Activated CD8-positive, alpha-beta T cell treated with anti-CD3 and anti-CD28 coated beads, Interleukin-2, amount 10 ng/mL, durations not matched to agents 7 days and 5 days (primary cell): ENCODE measurements around the gene NNAT. TPM values are rescaled to one million over a fixed set of nuclear protein-coding genes. Genes with fewer than 3 reads are reported as not detected.
"Not testable (repeated sequence)": the region's sequence is repeated elsewhere in the genome, so short reads cannot be mapped to it uniquely, and the experiment has no call there.

Experiments used
- ATAC-seq: fragments of 150-1000 bp; cut with Tn5 transposase; one replicate; pipeline ENCODE4 v1.10.0; 2021; ENCODE audit warnings: moderate library complexity
- CTCF ChIA-PET: fragments of 350-600 bp; sonication (Branson Sonifier 250); formaldehyde crosslinking; loops from one replicate; lab custom pipeline; 2021; ENCODE audit warnings: antibody characterized with exemption; lab: Charles Lee
- POLR2A ChIA-PET: fragments of 350-600 bp; sonication (Branson Sonifier 250); formaldehyde crosslinking; loops from one replicate; lab custom pipeline; 2021; ENCODE audit warnings: antibody characterized with exemption; lab: Charles Lee
- DNase-seq: peaks from one replicate; pipeline ENCODE4 v3.0.0-alpha.2; 2020
- H3K27ac Mint-ChIP-seq: one replicate; pipeline ENCODE4 v1.8.0; 2021; ENCODE audit warnings: mild to moderate bottlenecking, mixed read lengths
- H3K27me3 Mint-ChIP-seq: one replicate; pipeline ENCODE4 v1.8.0; 2021; ENCODE audit warnings: low read depth, mixed read lengths
- H3K36me3 Mint-ChIP-seq: one replicate; pipeline ENCODE4 v1.8.0; 2021; ENCODE audit warnings: low read depth, mixed read lengths
- H3K4me1 Mint-ChIP-seq: one replicate; pipeline ENCODE4 v1.8.0; 2021; ENCODE audit warnings: low read depth, mixed read lengths
- H3K4me3 Mint-ChIP-seq: one replicate; pipeline ENCODE4 v1.8.0; 2021; ENCODE audit warnings: mild to moderate bottlenecking, mixed read lengths
- H3K9me3 Mint-ChIP-seq: one replicate; pipeline ENCODE4 v1.8.0; 2022; ENCODE audit warnings: mixed read lengths; ENCODE audit not compliant: insufficient read depth
- total RNA-seq, 2 experiments: library from RNA; stranded (reverse); gene quantifications; one replicate each; pipeline ENCODE4 v1.2.3, GENCODE V29; 2021

The NNAT gene
- total RNA-seq, 2 experiments from 2014 or later: 0.32 TPM; not detected in 1

DNA sequence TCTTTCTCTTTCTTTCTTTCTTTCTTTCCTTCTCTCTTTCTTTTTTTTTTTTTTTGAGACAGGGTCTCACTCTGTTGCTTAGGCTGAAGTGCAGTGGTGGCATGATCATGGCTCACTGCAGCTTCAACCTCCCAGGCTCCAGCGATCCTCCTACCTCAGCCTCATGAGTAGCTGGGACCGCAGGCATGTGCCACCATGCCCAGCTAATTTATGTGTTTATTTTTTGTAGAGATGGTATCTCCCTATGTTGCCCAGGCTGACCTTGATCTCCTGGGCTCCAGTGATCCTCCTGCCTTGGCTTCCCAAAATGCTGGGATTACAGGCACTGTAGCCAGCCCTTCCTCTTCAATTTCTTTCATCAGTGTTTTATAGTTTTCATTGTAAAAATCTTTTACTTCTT, 30.6 kb downstream of the NNAT start:
- H3K27ac Mint-ChIP-seq, H3K9me3 Mint-ChIP-seq, POLR2A ChIA-PET, CTCF ChIA-PET, DNase-seq, ATAC-seq, H3K36me3 Mint-ChIP-seq, H3K4me3 Mint-ChIP-seq, H3K4me1 Mint-ChIP-seq: not testable (repeated sequence)
- H3K27me3 Mint-ChIP-seq: peaks cover 13% of the 10 kb centered on the region

DNA sequence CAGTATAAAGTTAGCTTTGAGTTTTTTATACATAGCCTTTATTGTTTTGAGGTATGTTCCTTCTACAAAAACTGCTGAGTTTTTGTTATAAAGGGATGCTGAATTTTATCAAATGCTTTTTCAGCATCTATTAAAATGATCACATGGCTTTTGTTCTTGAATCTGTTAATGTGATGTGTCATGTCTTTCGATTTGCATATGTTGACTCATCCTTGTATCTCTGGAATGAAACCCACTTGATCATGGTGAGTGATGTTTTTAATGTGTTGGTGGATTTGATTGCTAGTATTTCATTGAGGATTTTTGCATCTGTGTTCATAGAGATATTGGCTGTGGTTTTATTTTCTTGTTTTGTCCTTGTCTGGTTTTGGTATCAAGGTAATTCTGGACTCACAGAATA, 31.4 kb downstream of the NNAT start:
- Mint-ChIP-seq H3K9me3 (no peaks in the 10 kb centered on the region), H3K4me1 (no peaks in the 10 kb centered on the region), H3K4me3 (no peak overlapping the region), H3K27me3 (peaks cover 17% of the 10 kb centered on the region), H3K36me3 (no peaks in the 10 kb centered on the region), H3K27ac (no peak overlapping the region)
- CTCF ChIA-PET: no interaction called here
- POLR2A ChIA-PET: no interaction called here
- DNase-seq (no peak), ATAC-seq (no peak)

DNA sequence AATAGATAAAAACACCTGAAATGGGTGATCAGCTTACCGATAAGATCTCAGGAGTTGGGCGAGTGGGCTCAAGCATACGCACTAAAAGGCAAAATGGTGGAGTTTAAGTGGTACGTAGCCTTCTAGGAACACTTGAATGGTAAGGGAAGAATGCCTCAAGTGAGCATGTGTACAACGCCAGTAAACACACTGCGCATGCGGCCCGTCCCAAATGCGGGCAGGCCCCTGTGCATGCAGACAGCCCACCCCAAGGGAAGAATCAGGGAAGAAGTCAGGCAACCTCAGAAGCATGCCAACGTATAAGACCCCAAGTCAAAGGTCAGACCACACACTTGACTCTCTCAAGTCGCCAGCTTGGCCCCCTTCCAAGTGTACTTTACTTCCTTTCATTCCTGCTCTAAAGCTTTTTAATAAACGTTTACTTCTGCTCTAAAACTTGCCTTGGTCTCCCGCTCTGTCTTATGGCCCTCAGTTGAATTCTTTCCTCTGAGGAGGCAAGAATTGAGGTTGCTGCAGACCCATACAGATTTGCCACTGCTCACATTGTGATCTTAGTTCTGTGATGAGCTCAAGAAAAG, 33.8 kb downstream of the NNAT start:
- H3K27me3 Mint-ChIP-seq: peaks cover 18% of the 10 kb centered on the region
- H3K9me3 Mint-ChIP-seq, H3K27ac Mint-ChIP-seq, H3K4me3 Mint-ChIP-seq, ATAC-seq, POLR2A ChIA-PET, H3K4me1 Mint-ChIP-seq, DNase-seq, H3K36me3 Mint-ChIP-seq: not testable (repeated sequence)
- CTCF ChIA-PET: interaction anchor here (1.3 kb wide), 1 partner anchor 11 kb away, joined by 6 read pairs; no protein-coding TSS in a partner anchor

DNA sequence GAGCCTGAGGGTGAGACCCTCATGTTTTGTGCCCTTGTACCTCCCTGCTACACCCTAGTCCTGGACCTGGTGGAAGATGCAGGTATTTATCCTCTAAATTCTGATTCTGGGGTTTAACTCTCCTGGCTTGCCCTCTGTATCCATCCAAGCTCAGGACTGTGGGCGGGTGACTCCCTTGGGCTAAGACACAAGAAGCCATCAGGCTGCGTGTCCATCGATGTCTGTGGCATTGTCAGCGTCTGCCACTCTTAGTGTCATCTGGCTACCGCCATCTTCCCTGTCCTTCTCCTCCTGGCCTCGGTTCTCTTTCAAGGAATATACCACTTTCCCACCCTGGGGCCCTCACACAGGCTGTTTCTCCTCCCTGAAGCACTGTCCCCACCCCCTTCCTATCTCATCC, 35.5 kb downstream of the NNAT start:
- ATAC-seq (no peak), DNase-seq (no peak)
- peaks cover 18% of the 10 kb centered on the region for H3K27me3 Mint-ChIP-seq
- H3K36me3 Mint-ChIP-seq: no peaks in the 10 kb centered on the region
- CTCF ChIA-PET: no interaction called here
- H3K4me1 Mint-ChIP-seq: no peaks in the 10 kb centered on the region
- no peaks in the 10 kb centered on the region for H3K9me3 Mint-ChIP-seq
- POLR2A ChIA-PET: no interaction called here
- H3K4me3 Mint-ChIP-seq: no peak overlapping the region
- no peak overlapping the region for H3K27ac Mint-ChIP-seq

DNA sequence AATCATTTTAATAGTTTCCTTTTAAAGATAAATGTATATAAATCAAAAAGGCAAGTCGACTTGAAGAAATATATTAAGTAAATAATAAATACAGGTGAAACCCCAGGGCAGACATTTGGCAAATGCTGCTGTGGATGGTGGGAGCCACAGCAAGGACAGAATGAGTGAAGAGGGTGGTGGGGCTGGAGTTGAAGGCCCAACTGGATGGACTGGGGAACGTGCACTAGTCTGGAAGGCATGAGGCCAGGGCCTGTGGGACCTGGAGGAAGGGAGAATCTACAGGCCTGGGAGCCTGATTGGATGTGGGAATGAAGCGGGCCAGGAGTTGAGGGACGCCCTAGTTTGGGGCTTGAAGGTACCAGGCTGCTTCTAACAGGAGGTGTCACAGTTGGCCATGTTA, 37.3 kb downstream of the NNAT start:
- DNase-seq (no peak), ATAC-seq (no peak)
- no peak overlapping the region for H3K4me3 Mint-ChIP-seq
- ChIA-PET POLR2A (no interaction called here), CTCF (no interaction called here)
- H3K4me1 Mint-ChIP-seq: no peaks in the 10 kb centered on the region
- no peaks in the 10 kb centered on the region for H3K36me3 Mint-ChIP-seq
- H3K27ac Mint-ChIP-seq: no peak overlapping the region
- H3K27me3 Mint-ChIP-seq: peaks cover 14% of the 10 kb centered on the region
- H3K9me3 Mint-ChIP-seq: no peaks in the 10 kb centered on the region

DNA sequence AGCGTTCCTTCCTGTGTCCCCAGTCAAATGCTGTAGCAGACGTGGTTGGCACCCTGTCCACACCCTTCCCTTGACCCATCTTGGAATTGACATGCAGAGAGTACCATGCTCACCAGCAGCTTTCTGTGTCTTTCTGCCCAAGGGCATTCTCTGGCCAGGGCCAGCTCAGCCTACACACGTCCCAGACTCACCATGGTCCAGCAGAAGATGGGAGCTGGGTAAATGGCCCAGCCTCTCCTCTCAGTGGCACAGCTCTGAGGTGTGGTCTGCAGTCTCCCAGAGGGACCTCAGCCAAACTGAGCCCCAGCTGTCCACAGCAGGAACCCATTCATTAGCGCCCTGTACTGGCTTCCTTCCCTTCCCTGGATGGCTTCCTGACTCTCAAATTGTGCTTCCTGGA, 37.7 kb downstream of the NNAT start:
- Mint-ChIP-seq H3K27ac (no peak overlapping the region), H3K4me3 (no peak overlapping the region), H3K36me3 (no peaks in the 10 kb centered on the region), H3K4me1 (no peaks in the 10 kb centered on the region), H3K9me3 (no peaks in the 10 kb centered on the region), H3K27me3 (peaks cover 14% of the 10 kb centered on the region)
- ATAC-seq: no peak
- DNase-seq: no peak
- POLR2A ChIA-PET: no interaction called here
- CTCF ChIA-PET: no interaction called here

DNA sequence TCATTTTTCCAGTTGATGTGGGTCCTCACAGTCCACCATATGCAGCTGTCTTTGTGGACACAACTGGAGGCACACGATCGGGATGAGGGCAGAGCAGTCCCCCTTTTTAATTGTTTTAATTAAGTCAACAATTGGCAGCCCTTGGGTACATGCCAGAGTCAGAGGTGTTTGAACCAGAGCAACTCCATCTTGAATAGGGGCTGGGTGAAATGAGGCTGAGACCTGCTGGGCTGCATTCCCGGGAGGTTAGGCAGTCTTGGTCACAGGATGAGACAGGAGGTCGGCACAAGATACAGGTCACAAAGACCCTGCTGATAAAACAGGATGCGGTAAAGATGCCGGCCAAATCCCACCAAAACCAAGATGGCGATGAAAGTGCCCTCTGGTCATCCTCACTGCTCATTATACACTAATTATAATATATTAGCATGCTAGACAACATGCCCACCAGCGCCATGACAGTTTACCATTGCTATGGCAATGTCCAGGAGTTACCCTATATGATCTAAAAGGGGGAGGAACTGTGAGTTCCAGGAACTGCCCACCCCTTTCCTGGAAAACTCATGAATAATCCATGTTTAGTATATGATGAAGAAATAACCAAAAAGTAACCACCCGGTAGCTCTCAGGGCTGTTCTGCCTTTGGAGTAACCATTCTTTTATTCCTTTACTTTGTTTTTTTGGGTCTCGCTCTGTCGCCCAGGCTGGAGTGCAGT, 38.4 kb downstream of the NNAT start:
- CTCF ChIA-PET: no interaction called here
- Mint-ChIP-seq H3K4me3 (no peak overlapping the region), H3K9me3 (no peaks in the 10 kb centered on the region), H3K27me3 (peaks cover 11% of the 10 kb centered on the region), H3K36me3 (no peaks in the 10 kb centered on the region), H3K4me1 (no peaks in the 10 kb centered on the region), H3K27ac (no peak overlapping the region)
- DNase-seq (no peak), ATAC-seq (no peak)
- POLR2A ChIA-PET: no interaction called here

DNA sequence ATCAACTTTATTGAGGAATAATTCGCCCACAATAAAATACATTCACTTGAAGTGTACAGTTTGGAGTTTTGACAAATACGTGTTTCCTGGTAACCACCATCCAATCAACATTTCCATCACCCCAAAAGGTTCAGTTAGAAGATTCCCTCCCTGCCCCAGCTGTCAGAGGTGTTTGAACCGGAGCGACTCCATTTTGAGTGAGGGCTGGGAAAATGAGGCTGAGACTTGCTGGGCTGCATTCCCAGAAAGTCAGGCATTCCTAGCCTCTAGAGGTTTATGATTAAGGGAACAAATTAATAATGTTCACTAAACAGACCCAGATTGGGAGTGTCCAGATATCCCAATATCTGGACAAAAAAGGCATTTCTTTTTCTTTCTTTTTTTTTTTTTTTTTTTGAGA, 39.6 kb downstream of the NNAT start:
- Mint-ChIP-seq H3K9me3 (no peaks in the 10 kb centered on the region), H3K4me3 (no peak overlapping the region), H3K4me1 (no peaks in the 10 kb centered on the region), H3K27ac (no peak overlapping the region), H3K36me3 (no peaks in the 10 kb centered on the region), H3K27me3 (peaks cover 13% of the 10 kb centered on the region)
- CTCF ChIA-PET: no interaction called here
- POLR2A ChIA-PET: no interaction called here
- ATAC-seq (no peak), DNase-seq (no peak)

DNA sequence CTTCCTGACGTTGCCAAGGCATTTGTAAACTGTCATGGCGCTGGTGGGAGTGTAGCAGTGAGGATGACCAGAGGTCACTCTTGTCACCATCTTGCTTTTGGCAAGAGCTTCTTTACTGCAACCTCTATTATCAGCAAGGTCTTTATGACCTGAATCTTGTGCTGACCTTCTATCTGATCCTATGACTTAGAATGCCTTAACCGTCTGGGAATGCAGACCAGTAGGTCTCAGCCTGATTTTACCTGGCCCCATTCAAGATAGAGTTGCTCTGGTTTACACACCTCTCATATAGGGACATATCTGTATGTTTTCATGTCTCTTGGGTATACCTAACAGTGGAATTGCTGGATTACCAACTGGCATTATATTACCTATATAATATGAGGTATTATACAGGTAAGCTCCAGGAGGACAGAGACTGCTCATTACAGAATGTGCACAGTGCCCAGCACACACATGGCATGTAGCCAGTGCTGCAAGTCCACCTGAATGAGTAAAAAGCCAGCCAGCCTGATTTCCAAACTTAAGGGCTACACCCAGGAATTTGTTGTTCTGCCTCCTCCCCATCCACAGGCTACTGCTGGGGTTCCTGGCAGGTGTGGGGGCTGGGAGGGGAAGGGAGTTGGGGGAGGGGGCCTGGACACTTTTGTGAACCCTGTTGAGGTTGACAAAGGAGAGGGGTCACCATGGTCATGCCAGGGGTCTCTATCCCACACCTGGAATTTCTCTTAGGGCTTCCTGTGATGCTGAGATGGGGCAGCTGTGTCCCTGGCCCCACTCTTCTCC, 41.8 kb downstream of the NNAT start:
- DNase-seq: no peak
- no peak overlapping the region for H3K4me3 Mint-ChIP-seq
- no peak for ATAC-seq
- no peaks in the 10 kb centered on the region for H3K36me3 Mint-ChIP-seq
- H3K4me1 Mint-ChIP-seq: no peaks in the 10 kb centered on the region
- H3K27ac Mint-ChIP-seq: no peak overlapping the region
- POLR2A ChIA-PET: no interaction called here
- H3K9me3 Mint-ChIP-seq: no peaks in the 10 kb centered on the region
- peaks cover 20% of the 10 kb centered on the region for H3K27me3 Mint-ChIP-seq
- CTCF ChIA-PET: no interaction called here

DNA sequence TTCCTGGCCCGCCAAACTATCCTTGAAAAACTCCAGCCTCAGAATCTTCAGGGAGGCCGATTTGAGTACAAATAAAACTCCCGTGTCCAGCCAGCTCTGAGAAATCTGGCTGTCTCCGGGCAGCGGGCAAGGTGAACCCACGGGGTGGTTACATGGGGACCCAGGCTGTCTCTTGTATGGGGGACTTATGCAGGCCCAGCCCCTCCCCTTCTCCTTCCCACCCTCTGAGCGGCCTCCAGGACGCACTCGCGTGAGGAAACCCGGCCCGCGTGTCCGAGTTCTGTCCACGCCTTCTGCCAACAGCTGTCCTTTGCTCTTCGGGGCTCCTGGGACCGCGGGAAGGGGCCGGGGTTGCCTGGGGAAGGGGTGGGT, 43.0 kb downstream of the NNAT start:
- Mint-ChIP-seq H3K4me1 (no peaks in the 10 kb centered on the region), H3K27me3 (peaks cover 29% of the 10 kb centered on the region), H3K36me3 (no peaks in the 10 kb centered on the region), H3K9me3 (no peaks in the 10 kb centered on the region), H3K4me3 (no peak overlapping the region), H3K27ac (no peak overlapping the region)
- DNase-seq (no peak), ATAC-seq (no peak)
- POLR2A ChIA-PET: no interaction called here
- CTCF ChIA-PET: interaction anchor here (0.7 to 2.4 kb wide), 5 partner anchors 11 to 657 kb away, joined by 3 to 14 read pairs (median 4); no protein-coding TSS in a partner anchor

DNA sequence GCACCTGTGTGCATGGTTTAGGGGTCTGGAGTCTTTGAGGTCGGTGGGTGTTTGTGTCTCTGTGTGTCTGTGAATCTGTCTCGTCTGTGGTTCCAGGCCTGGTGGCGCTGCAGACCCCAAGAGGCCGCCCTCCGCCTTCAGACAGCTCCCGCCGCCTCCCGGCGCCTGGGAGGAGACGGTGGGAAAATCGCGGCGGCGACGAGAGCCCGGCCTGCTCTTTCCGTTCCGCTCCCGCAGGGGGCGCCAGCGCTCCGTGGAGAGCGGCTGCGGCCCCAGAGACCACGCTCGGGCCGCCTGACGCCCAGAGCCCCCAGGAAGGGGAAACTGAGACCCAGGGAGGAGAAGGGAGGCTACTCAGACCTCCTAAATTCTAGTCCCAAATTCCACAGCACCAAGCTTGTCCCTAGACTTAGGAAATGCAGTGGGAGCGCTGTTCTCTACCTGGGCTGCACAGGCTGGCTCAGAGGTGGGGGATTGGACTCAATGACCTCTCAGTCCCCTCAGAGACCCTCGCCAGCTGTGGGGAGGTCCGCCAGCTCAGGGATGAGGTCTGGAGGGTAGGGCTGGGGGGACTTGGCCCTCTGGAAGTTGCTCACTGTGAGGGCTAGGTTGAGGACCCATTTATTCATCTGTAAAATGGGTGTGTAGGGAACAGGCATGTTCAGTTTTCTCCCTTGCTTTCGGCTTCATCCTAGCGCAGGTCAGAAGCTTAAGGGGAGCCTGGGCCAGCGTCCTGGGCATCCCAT, 43.5 kb downstream of the NNAT start:
- CTCF ChIA-PET: interaction anchor here (0.6 to 2.4 kb wide), 7 partner anchors 10 to 657 kb away, joined by 3 to 14 read pairs (median 4); no protein-coding TSS in a partner anchor
- peak; percentile 73 for ATAC-seq

More for the DNA sequence above, 43.5 kb downstream of the NNAT start:
- H3K4me1 Mint-ChIP-seq: no peaks in the 10 kb centered on the region
- no peak overlapping the region for H3K4me3 Mint-ChIP-seq
- DNase-seq: peak; percentile 50
- no peaks in the 10 kb centered on the region for H3K36me3 Mint-ChIP-seq
- no peak overlapping the region for H3K27ac Mint-ChIP-seq
- POLR2A ChIA-PET: no interaction called here
- peaks cover 34% of the 10 kb centered on the region for H3K27me3 Mint-ChIP-seq
- H3K9me3 Mint-ChIP-seq: no peaks in the 10 kb centered on the region
